ENCODE results near the gene SLC35C1. TPM values are rescaled to one million over a fixed set of nuclear protein-coding genes. Genes with fewer than 3 reads are reported as not detected.

SLC35C1 gene
- total RNA-seq, 1 experiment from 2014 or later: 15.6 TPM

DNA sequence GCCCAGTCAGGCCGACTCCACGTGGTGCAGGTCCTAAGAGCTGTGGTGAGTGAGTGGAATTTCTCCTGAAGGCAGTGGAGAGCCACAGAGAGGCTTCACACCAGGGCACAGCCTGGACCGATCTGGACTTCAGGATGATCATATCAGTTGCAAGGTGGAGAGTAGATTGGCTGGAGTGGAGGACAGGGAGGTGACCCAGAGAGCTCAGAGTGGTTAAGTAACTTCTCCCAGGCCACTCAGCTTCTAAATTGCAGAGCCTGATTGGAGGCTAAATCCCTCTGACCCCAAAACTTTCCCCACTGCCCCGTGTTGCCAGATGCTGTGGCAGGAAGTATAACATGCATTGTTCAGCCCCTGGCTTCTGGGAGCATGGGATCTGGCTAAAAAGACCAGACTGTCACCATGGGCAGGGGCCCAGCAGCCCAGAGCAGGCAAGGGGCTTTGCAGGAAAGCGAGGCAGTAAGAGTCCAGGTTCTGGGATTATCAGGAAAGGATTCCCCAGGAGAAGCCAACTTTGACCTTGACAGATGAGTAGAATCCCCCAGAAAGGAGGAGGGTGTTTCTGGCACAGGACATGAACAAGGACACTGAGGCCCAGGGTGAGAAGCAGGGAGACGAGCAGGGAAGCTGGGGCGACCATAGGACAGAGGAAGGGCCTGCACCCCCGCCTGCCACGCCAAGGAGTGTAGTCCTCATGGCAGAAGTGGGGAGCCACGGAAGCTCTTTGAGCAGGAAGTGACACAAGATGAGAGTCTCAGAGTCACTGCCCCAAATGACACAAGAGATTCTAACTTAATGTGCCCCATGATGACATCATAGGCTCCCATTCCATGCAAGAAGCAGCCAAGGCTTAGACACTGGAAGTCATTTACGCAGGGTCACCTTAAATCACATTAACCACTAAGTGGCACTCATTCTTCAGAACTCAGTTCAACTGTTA, 4.8 kb downstream of the SLC35C1 start:
- Histone ChIP-seq H3K4me1 (replicated peaks; ENCODE audit: insufficient read depth) (peaks cover 24% of the 10 kb centered on the region), H3K9me2 (ENCODE audit: insufficient read depth) (no peaks in the 10 kb centered on the region), H4K20me1 (ENCODE audit: insufficient read depth) (no peaks in the 10 kb centered on the region; the same call in none of the 2 replicates), H3K27ac (no peak overlapping the region), H3K4me2 (no peak overlapping the region), H3K9me3 (ENCODE audit: insufficient read depth, low read depth) (no peaks in the 10 kb centered on the region), H3F3A (ENCODE audit: insufficient read depth, low read depth) (no peaks in the 10 kb centered on the region), H3K79me2 (ENCODE audit: low read depth) (peaks cover 28% of the 10 kb centered on the region), H3K36me3 (ENCODE audit: low read depth) (0 out of 2 replicates have a peak, but pooled peaks cover 3% of the 10 kb centered on the region), H3K27me3 (ENCODE audit: insufficient read depth, low read depth) (no peaks in the 10 kb centered on the region), H3K4me3 (no peak overlapping the region), H2AFZ (no peak overlapping the region)
- no TSS peak for BruUV-seq (replicated peaks)
- CTCF ChIA-PET: no interaction called here
- TF ChIP-seq EZH2 (IDR thresholded peaks at IDR 0.05; ENCODE audit: low read depth): no peak
- TF ChIP-seq, protein P1, sequence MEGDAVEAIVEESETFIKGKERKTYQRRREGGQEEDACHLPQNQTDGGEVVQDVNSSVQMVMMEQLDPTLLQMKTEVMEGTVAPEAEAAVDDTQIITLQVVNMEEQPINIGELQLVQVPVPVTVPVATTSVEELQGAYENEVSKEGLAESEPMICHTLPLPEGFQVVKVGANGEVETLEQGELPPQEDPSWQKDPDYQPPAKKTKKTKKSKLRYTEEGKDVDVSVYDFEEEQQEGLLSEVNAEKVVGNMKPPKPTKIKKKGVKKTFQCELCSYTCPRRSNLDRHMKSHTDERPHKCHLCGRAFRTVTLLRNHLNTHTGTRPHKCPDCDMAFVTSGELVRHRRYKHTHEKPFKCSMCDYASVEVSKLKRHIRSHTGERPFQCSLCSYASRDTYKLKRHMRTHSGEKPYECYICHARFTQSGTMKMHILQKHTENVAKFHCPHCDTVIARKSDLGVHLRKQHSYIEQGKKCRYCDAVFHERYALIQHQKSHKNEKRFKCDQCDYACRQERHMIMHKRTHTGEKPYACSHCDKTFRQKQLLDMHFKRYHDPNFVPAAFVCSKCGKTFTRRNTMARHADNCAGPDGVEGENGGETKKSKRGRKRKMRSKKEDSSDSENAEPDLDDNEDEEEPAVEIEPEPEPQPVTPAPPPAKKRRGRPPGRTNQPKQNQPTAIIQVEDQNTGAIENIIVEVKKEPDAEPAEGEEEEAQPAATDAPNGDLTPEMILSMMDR (conservative IDR thresholded peaks at IDR 0.05): no peak
- POLR2A ChIA-PET (ENCODE audit: unreplicated experiment): no interaction called here
- intact Hi-C loops (cut with micrococcal nuclease; ENCODE audit: unreplicated experiment): no loop called here
- DNase-seq: no peak

DNA sequence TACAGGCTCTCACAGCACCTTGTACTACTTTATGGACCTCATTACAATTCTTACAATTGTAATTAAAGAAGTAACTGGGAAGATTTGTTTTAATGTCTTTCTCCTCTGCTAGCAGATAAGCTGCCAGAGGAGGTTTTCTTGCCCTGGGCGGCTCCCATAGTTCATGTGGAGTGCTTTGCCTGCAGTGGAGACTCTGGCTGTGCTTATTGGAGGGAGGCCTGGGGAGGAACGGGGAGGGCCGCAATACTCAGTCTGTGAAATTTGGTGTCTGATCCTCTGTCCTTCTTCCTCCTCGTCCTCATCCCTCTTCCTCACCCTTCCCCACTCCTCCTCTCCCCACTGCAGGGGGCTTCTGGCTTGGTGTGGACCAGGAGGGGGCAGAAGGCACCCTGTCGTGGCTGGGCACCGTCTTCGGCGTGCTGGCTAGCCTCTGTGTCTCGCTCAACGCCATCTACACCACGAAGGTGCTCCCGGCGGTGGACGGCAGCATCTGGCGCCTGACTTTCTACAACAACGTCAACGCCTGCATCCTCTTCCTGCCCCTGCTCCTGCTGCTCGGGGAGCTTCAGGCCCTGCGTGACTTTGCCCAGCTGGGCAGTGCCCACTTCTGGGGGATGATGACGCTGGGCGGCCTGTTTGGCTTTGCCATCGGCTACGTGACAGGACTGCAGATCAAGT, 5.6 kb downstream of the SLC35C1 start:
- H2AFZ ChIP-seq: no peak overlapping the region

DNA sequence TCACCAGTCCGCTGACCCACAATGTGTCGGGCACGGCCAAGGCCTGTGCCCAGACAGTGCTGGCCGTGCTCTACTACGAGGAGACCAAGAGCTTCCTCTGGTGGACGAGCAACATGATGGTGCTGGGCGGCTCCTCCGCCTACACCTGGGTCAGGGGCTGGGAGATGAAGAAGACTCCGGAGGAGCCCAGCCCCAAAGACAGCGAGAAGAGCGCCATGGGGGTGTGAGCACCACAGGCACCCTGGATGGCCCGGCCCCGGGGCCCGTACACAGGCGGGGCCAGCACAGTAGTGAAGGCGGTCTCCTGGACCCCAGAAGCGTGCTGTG, 6.1 kb downstream of the SLC35C1 start:
- ChIA-PET CTCF (no interaction called here), POLR2A (ENCODE audit: unreplicated experiment) (no interaction called here)
- no peaks in the 10 kb centered on the region for H3K9me3 ChIP-seq (ENCODE audit: insufficient read depth, low read depth)
- DNase-seq: no peak
- no peak overlapping the region for H3K4me2 ChIP-seq
- no peak overlapping the region for H3K4me3 ChIP-seq
- peaks cover 20% of the 10 kb centered on the region for H3K79me2 ChIP-seq (ENCODE audit: low read depth)
- peaks cover 20% of the 10 kb centered on the region for H3K4me1 ChIP-seq (replicated peaks; ENCODE audit: insufficient read depth)
- H3F3A ChIP-seq (ENCODE audit: insufficient read depth, low read depth): no peaks in the 10 kb centered on the region
- no peaks in the 10 kb centered on the region; the same call in none of the 2 replicates for H4K20me1 ChIP-seq (ENCODE audit: insufficient read depth)
- intact Hi-C loops (cut with micrococcal nuclease; ENCODE audit: unreplicated experiment): no loop called here
- no peak overlapping the region for H2AFZ ChIP-seq
- no TSS peak for BruUV-seq (replicated peaks)
- no peaks in the 10 kb centered on the region for H3K27me3 ChIP-seq (ENCODE audit: insufficient read depth, low read depth)
- no peaks in the 10 kb centered on the region for H3K9me2 ChIP-seq (ENCODE audit: insufficient read depth)
- H3K27ac ChIP-seq: no peak overlapping the region
- TF ChIP-seq, protein P1 (conservative IDR thresholded peaks at IDR 0.05): no peak
- TF ChIP-seq EZH2 (IDR thresholded peaks at IDR 0.05; ENCODE audit: low read depth): no peak
- H3K36me3 ChIP-seq (ENCODE audit: low read depth): 0 out of 2 replicates have a peak, but pooled peaks cover 3% of the 10 kb centered on the region

More for the DNA sequence above, 5.6 kb downstream of the SLC35C1 start:
- Histone ChIP-seq H3K27me3 (ENCODE audit: insufficient read depth, low read depth) (no peaks in the 10 kb centered on the region), H3F3A (ENCODE audit: insufficient read depth, low read depth) (no peaks in the 10 kb centered on the region), H3K4me3 (no peak overlapping the region), H4K20me1 (ENCODE audit: insufficient read depth) (no peaks in the 10 kb centered on the region; the same call in none of the 2 replicates), H3K36me3 (ENCODE audit: low read depth) (0 out of 2 replicates have a peak, but pooled peaks cover 3% of the 10 kb centered on the region), H3K9me2 (ENCODE audit: insufficient read depth) (no peaks in the 10 kb centered on the region), H3K27ac (no peak overlapping the region), H3K4me1 (replicated peaks; ENCODE audit: insufficient read depth) (peaks cover 24% of the 10 kb centered on the region), H3K79me2 (ENCODE audit: low read depth) (peaks cover 25% of the 10 kb centered on the region), H3K4me2 (no peak overlapping the region), H3K9me3 (ENCODE audit: insufficient read depth, low read depth) (no peaks in the 10 kb centered on the region)
- TF ChIP-seq, protein P1 (conservative IDR thresholded peaks at IDR 0.05): no peak
- DNase-seq: no peak
- CTCF ChIA-PET: no interaction called here
- intact Hi-C loops (cut with micrococcal nuclease; ENCODE audit: unreplicated experiment): no loop called here
- POLR2A ChIA-PET (ENCODE audit: unreplicated experiment): no interaction called here
- BruUV-seq (replicated peaks): no TSS peak
